Posterior cingulate gyrus (tissue), 11 donors: ENCODE results near the gene DPH7.
"Not testable (repeated sequence)": the region's sequence is repeated elsewhere in the genome, so short reads cannot be mapped to it uniquely, and the experiment has no call there.

Experiments used
- DNase-seq, 10 donors: peaks; one replicate each; pipeline versions ENCODE4 v3.0.0 to v3.0.0-alpha.2; 2020 to 2021; ENCODE audit warnings: mixed read lengths in 3 of 10
- intact Hi-C: fragments of 100-400 bp; cut with DNase I; formaldehyde crosslinking; loops from one replicate; pipeline ENCODE4 v1.15.1; 2023

Gene DPH7

GRCh38 chr9:137552022-137552768, 26.5 kb downstream of the DPH7 start:
- DNase-seq = peak in 2 of 10 donors; percentile 39 to 88
- intact Hi-C loops = no loop called here

GRCh38 chr9:137551264-137552021, 27.3 kb downstream of the DPH7 start, which contains the start of gene MRPL41:
TSS of gene MRPL41 (plus strand) at chr9:137551879. CDS start at chr9:137552082, 203 bp downstream.
- DNase-seq = peak; percentile 77 to 98 (median 87)
- intact Hi-C loops = no loop called here

- DNase-seq, intact Hi-C loops: not testable (repeated sequence)
Observed at GRCh38 chr9:137550958-137551263, 27.8 kb downstream of the DPH7 start.

GRCh38 chr9:137550231-137550621, 28.5 kb downstream of the DPH7 start, which contains the start of gene PNPLA7:
TSS of gene PNPLA7 (minus strand) at chr9:137550402. CDS start at chr9:137550197, 205 bp downstream.
- peak; percentile 73 to 98 (median 86) for DNase-seq
- intact Hi-C loops = no loop called here

GRCh38 chr9:137547687-137548543, 30.8 kb downstream of the DPH7 start:
- DNase-seq = peak in 3 of 10 donors; percentile 41 to 88 (median 76)
- intact Hi-C loops = no loop called here

GRCh38 chr9:137545123-137545522, 33.6 kb downstream of the DPH7 start:
- peak in 1 of 10 donors; percentile 37 for DNase-seq

GRCh38 chr9:137544176-137544760, 34.5 kb downstream of the DPH7 start:
- intact Hi-C loops = no loop called here
- DNase-seq = peak in 1 of 10 donors; percentile 62

More at GRCh38 chr9:137545123-137545522, 33.6 kb downstream of the DPH7 start:
- intact Hi-C loops = no loop called here

- peak in 2 of 10 donors; percentile 60 to 71 for DNase-seq
- intact Hi-C loops = no loop called here
Observed at GRCh38 chr9:137543237-137543963, 35.3 kb downstream of the DPH7 start.

- intact Hi-C loops = no loop called here
Observed at GRCh38 chr9:137542486-137542885, 36.2 kb downstream of the DPH7 start.

GRCh38 chr9:137540536-137540935, 38.2 kb downstream of the DPH7 start:
- peak in 1 of 10 donors; percentile 49 for DNase-seq
- intact Hi-C loops = no loop called here

More at GRCh38 chr9:137542486-137542885, 36.2 kb downstream of the DPH7 start:
- peak in 1 of 10 donors; percentile 61 for DNase-seq

- DNase-seq = peak in 1 of 10 donors; percentile 28
- intact Hi-C loops = no loop called here
Observed at GRCh38 chr9:137538058-137538457, 40.7 kb downstream of the DPH7 start.

GRCh38 chr9:137536594-137537131, 42.1 kb downstream of the DPH7 start:
- intact Hi-C loops, DNase-seq: not testable (repeated sequence)

- DNase-seq = no peak
- intact Hi-C loops = no loop called here
Observed at GRCh38 chr9:137535120-137535428, 43.7 kb downstream of the DPH7 start.

- intact Hi-C loops = no loop called here
- DNase-seq = peak in 1 of 10 donors; percentile 57
Observed at GRCh38 chr9:137534256-137535119, 44.2 kb downstream of the DPH7 start.

- DNase-seq = peak in 1 of 10 donors; percentile 23
- intact Hi-C loops = not testable (repeated sequence)
Observed at GRCh38 chr9:137532891-137533468, 45.7 kb downstream of the DPH7 start.

- intact Hi-C loops = no loop called here
- peak in 4 of 10 donors; percentile 46 to 88 (median 64) for DNase-seq
Observed at GRCh38 chr9:137531099-137531765, 47.5 kb downstream of the DPH7 start.

GRCh38 chr9:137530331-137530730, 48.4 kb downstream of the DPH7 start:
- DNase-seq = peak in 1 of 10 donors; percentile 71
- intact Hi-C loops = no loop called here
